CD14-positive monocyte (primary cell): Measurements from ENCODE around the gene FXYD3. TPM values are rescaled to one million over a fixed set of nuclear protein-coding genes. Genes with fewer than 3 reads are reported as not detected.
A peak's percentile ranks its signal among the peaks of the same experiment; 100 is the strongest.

ENCODE experiments used
- DNase-seq, 3 donors: peaks; one replicate each; pipeline ENCODE4 v3.0.0-alpha.2; 2011 to 2022
- H2AFZ ChIP-seq: 2 replicates; pipeline ENCODE4 v1.6.0; 2012; ENCODE audit warnings: mild to moderate bottlenecking, low read depth, low read length, inconsistent platforms; ENCODE audit not compliant: insufficient read depth, poor library complexity, severe bottlenecking
- H3K27ac ChIP-seq, 2 donors: 1 replicate in 1 of 2; 2 replicates in 1 of 2; pipeline ENCODE4 v1.5.1; 2012 to 2013; ENCODE audit warnings: low read length in 2 of 2, control low read depth in 1 of 2, inconsistent platforms in 1 of 2, low read depth in 1 of 2, mild to moderate bottlenecking in 1 of 2
- H3K27me3 ChIP-seq, 2 donors: one replicate each; pipeline versions ENCODE4 v1.6.0 to v1.6.1; 2011 to 2013; ENCODE audit warnings: low read length in 2 of 2; ENCODE audit not compliant: control insufficient read depth in 2 of 2, insufficient read depth in 2 of 2
- H3K36me3 ChIP-seq, 2 donors: replicated peaks in 1 of 2; 1 replicate in 1 of 2; 2 replicates in 1 of 2; pipeline versions ENCODE4 v1.5.1 to v1.6.1; 2012 to 2013; ENCODE audit warnings: low read length in 2 of 2, control low read depth in 1 of 2, inconsistent platforms in 1 of 2, mild to moderate bottlenecking in 1 of 2; ENCODE audit not compliant: insufficient read depth in 2 of 2, control insufficient read depth in 1 of 2
- H3K4me1 ChIP-seq, 2 donors: 1 replicate in 1 of 2; 2 replicates in 1 of 2; pipeline versions ENCODE4 v1.5.1 to v1.6.1; 2012 to 2013; ENCODE audit warnings: low read length in 2 of 2, control low read depth in 1 of 2, inconsistent platforms in 1 of 2, mild to moderate bottlenecking in 1 of 2, moderate library complexity in 1 of 2; ENCODE audit not compliant: insufficient read depth in 2 of 2, control insufficient read depth in 1 of 2
- H3K4me2 ChIP-seq: replicated peaks from 2 replicates; pipeline ENCODE3; 2012; ENCODE audit warnings: low read length, moderate library complexity, mild to moderate bottlenecking; ENCODE audit not compliant: poor library complexity, severe bottlenecking; ENCODE audit errors: extremely low read depth
- H3K4me3 ChIP-seq, 3 experiments: fragments of 200-600 bp in 1 of 3; sonication (generic) in 1 of 3; replicated peaks in 1 of 3; 1 replicate in 2 of 3; 2 replicates in 1 of 3; pipeline ENCODE4 v1.5.1; 2011 to 2013; ENCODE audit warnings: low read length in 3 of 3, mild to moderate bottlenecking in 3 of 3, control low read depth in 2 of 3, low read depth in 2 of 3, inconsistent platforms in 1 of 3, moderate library complexity in 1 of 3
- H3K79me2 ChIP-seq: 2 replicates; pipeline ENCODE4 v1.6.0; 2012; ENCODE audit warnings: mild to moderate bottlenecking, control low read depth, inconsistent platforms, low read length, moderate library complexity; ENCODE audit not compliant: insufficient read depth
- H3K9ac ChIP-seq: 2 replicates; pipeline ENCODE4 v1.6.0; 2017; ENCODE audit warnings: low read length, mild to moderate bottlenecking; ENCODE audit not compliant: insufficient read depth, poor library complexity, severe bottlenecking
- H3K9me3 ChIP-seq, 2 donors: replicated peaks in 1 of 2; 1 replicate in 1 of 2; 2 replicates in 1 of 2; pipeline versions ENCODE4 v1.5.1 to v1.6.1; 2012 to 2013; ENCODE audit warnings: low read length in 2 of 2, control low read depth in 1 of 2; ENCODE audit not compliant: control insufficient read depth in 1 of 2, insufficient read depth in 1 of 2
- H4K20me1 ChIP-seq: 2 replicates; pipeline ENCODE4 v1.6.0; 2012; ENCODE audit warnings: mild to moderate bottlenecking, low read length, control low read depth, moderate library complexity; ENCODE audit not compliant: insufficient read depth
- H3K27ac Mint-ChIP-seq, 7 donors: one replicate each; pipeline ENCODE4 v1.8.0; 2020; ENCODE audit warnings: mild to moderate bottlenecking in 7 of 7, mixed read lengths in 7 of 7, moderate library complexity in 6 of 7, inconsistent platforms in 2 of 7
- H3K27me3 Mint-ChIP-seq, 3 donors: one replicate each; pipeline ENCODE4 v1.8.0; 2021 to 2022; ENCODE audit warnings: low read depth in 3 of 3, mild to moderate bottlenecking in 3 of 3, mixed read lengths in 3 of 3, moderate library complexity in 3 of 3, inconsistent platforms in 1 of 3
- H3K36me3 Mint-ChIP-seq, 2 donors: one replicate each; pipeline ENCODE4 v1.8.0; 2020; ENCODE audit warnings: mixed read lengths in 2 of 2, inconsistent platforms in 1 of 2, mild to moderate bottlenecking in 1 of 2
- H3K4me1 Mint-ChIP-seq: one replicate; pipeline ENCODE4 v1.8.0; 2020; ENCODE audit warnings: mild to moderate bottlenecking, mixed read lengths
- H3K4me3 Mint-ChIP-seq, 2 donors: one replicate each; pipeline ENCODE4 v1.8.0; 2020; ENCODE audit warnings: mild to moderate bottlenecking in 2 of 2, mixed read lengths in 2 of 2, moderate library complexity in 1 of 2
- H3K9me3 Mint-ChIP-seq, 7 donors: one replicate each; pipeline ENCODE4 v1.8.0; 2020 to 2022; ENCODE audit warnings: mixed read lengths in 7 of 7, mild to moderate bottlenecking in 6 of 7, moderate library complexity in 6 of 7, inconsistent platforms in 2 of 7
- CTCF ChIP-seq: fragments of 200-600 bp; IDR thresholded peaks from one replicate; pipeline ENCODE4 v1.8.0; 2022; ENCODE audit warnings: antibody characterized with exemption, mild to moderate bottlenecking
- WGBS: methylation state at CpG from one replicate; pipeline ENCODE4 v1.1.5; 2013; ENCODE audit warnings: missing lambda C conversion rate; ENCODE audit not compliant: insufficient coverage; 5-methylcytosine and 5-hydroxymethylcytosine counted together
- intact Hi-C, 2 donors: fragments of 100-400 bp; cut with micrococcal nuclease; formaldehyde crosslinking; loops; one replicate each; pipeline versions ENCODE4 v1.15.0 to v1.15.1; 2023
- polyA plus RNA-seq, 3 donors: library from polyadenylated mRNA; depleted of rRNA in 1 of 3; unstranded in 2 of 3; stranded (reverse) in 1 of 3; fragments of 300-500 nt in 2 of 3; fragments of >200 nt in 1 of 3; fragmentation: Illumina TruSeq in 2 of 3; gene quantifications; 1 replicate in 2 of 3; 2 replicates in 1 of 3; pipeline ENCODE4 v1.2.3, GENCODE V29; 2012 to 2021

The FXYD3 gene
- polyA plus RNA-seq, 3 donors, result not detected

GRCh38 chr19:35149463-35149862, 33.8 kb downstream of the FXYD3 start:
- H3K36me3 ChIP-seq, result no peaks in the 10 kb centered on the region
- Mint-ChIP-seq H3K4me3 (no peak overlapping the region), H3K27me3 (peaks cover 12 to 14% (median 14%) of the 10 kb centered on the region in 3 donors), H3K36me3 (peaks cover 0 to 12% of the 10 kb centered on the region in 2 donors), H3K9me3 (peaks cover 0 to 3% (median 0%) of the 10 kb centered on the region in 7 donors), H3K4me1 (peaks cover 55% of the 10 kb centered on the region), H3K27ac (no peak overlapping the region)
- peaks cover 40 to 55% of the 10 kb centered on the region in 2 donors for H3K4me1 ChIP-seq
- H3K9me3 ChIP-seq, result no peaks in the 10 kb centered on the region
- H3K9ac ChIP-seq, result no peak overlapping the region
- H3K27ac ChIP-seq, result no peak overlapping the region
- H3K79me2 ChIP-seq, result peaks cover 11% of the 10 kb centered on the region
- intact Hi-C loops, result no loop called here
- H4K20me1 ChIP-seq, result no peaks in the 10 kb centered on the region
- no peak overlapping the region for H3K4me3 ChIP-seq
- WGBS, result 100% methylated on average over 1 of the region's 3 CpGs
- H3K27me3 ChIP-seq, result peaks cover 4 to 10% of the 10 kb centered on the region in 2 donors
- no peak for DNase-seq
- H2AFZ ChIP-seq, result no peak overlapping the region
- TF ChIP-seq CTCF, result no peak
- H3K4me2 ChIP-seq, result no peak overlapping the region

- no peak for TF ChIP-seq CTCF
- H3K27ac ChIP-seq, result no peak overlapping the region
- H3K9ac ChIP-seq, result no peak overlapping the region
- H3K36me3 ChIP-seq, result no peaks in the 10 kb centered on the region
- no peak overlapping the region for H2AFZ ChIP-seq
- Mint-ChIP-seq H3K36me3 (peaks cover 0 to 12% of the 10 kb centered on the region in 2 donors), H3K4me1 (peaks cover 52% of the 10 kb centered on the region), H3K4me3 (no peak overlapping the region), H3K27ac (peak overlapping the region in 1 of 7 donors; percentile 7), H3K27me3 (peaks cover 5 to 15% (median 5%) of the 10 kb centered on the region in 3 donors), H3K9me3 (peaks cover 0 to 2% (median 0%) of the 10 kb centered on the region in 7 donors)
- H3K27me3 ChIP-seq, result peaks cover 0 to under 1% of the 10 kb centered on the region in 2 donors
- no peak for DNase-seq
- WGBS, result 87% methylated on average over 2 of the region's 2 CpGs
- peaks cover 4% of the 10 kb centered on the region for H4K20me1 ChIP-seq
- H3K4me3 ChIP-seq, result no peak overlapping the region
- intact Hi-C loops, result no loop called here
- peaks cover 21% of the 10 kb centered on the region for H3K79me2 ChIP-seq
- peaks cover 40 to 58% of the 10 kb centered on the region in 2 donors for H3K4me1 ChIP-seq
- no peak overlapping the region for H3K4me2 ChIP-seq
- no peaks in the 10 kb centered on the region for H3K9me3 ChIP-seq
Measured at GRCh38 chr19:35150445-35150844, 34.8 kb downstream of the FXYD3 start.
